Measurements from ENCODE around the gene P4HTM. TPM values are rescaled to one million over a fixed set of nuclear protein-coding genes. Genes with fewer than 3 reads are reported as not detected.

P4HTM gene
- total and polyA plus RNA-seq, 2 donors (not counting 3 experiments of a cell fraction or from before 2014, with no cell fraction given): 23.0 to 32.7 TPM

MicroRNA genes within 50 kb of the gene (microRNA counts, 767-probe panel; counts per million panel counts)
- microRNA hsa-miR-191-5p (18,519 counts per million, percentile 99 among the panel's probes with 10 or more counts), microRNA hsa-miR-425-5p (723 counts per million, percentile 96 among the panel's probes with 10 or more counts)

Small RNAs within 50 kb of the gene (microRNA-seq; reads per million reads assigned to microRNA genes)
- gene MIR191 (ENCODE audit: borderline number of aligned reads, borderline replicate concordance): 4,372 reads per million, percentile 93 among the genes with 10 or more reads in this experiment
- 1,663 reads per million, percentile 87 among the genes with 10 or more reads in this experiment for gene MIR425 (ENCODE audit: borderline number of aligned reads, borderline replicate concordance)

Small RNAs within 50 kb of the gene (small RNA-seq; reads per million reads assigned to genes)
- gene MIR191 (ENCODE audit: insufficient read depth, insufficient read length, low read depth, low replicate concordance) (902 reads per million, percentile 100 among the genes with 10 or more reads in this experiment), gene MIR425 (ENCODE audit: insufficient read depth, insufficient read length, low read depth, low replicate concordance) (134 reads per million, percentile 98 among the genes with 10 or more reads in this experiment)

Other genes starting within 250 kb of the P4HTM start
- 62.8 and 69.9 TPM in 2 replicates for gene PRKAR2A, start 142.4 kb upstream of the P4HTM start, total RNA-seq
- gene PRKAR2A, start 142.4 kb upstream of the P4HTM start, polyA plus RNA-seq: 8.6 and 10.5 TPM in 2 replicates
- 7.9 and 8.4 TPM in 2 replicates for gene SLC25A20, start 91.4 kb upstream of the P4HTM start, total RNA-seq
- gene SLC25A20, start 91.4 kb upstream of the P4HTM start, polyA plus RNA-seq: 8.6 and 11.0 TPM in 2 replicates
- 77.2 and 85.5 TPM in 2 replicates for gene ARIH2, start 71.4 kb upstream of the P4HTM start, total RNA-seq
- 58.2 and 59.7 TPM in 2 replicates for gene ARIH2, start 71.4 kb upstream of the P4HTM start, polyA plus RNA-seq
- 161 and 192 TPM in 2 replicates for gene WDR6, start 17.1 kb downstream of the P4HTM start, total RNA-seq
- gene WDR6, start 17.1 kb downstream of the P4HTM start, polyA plus RNA-seq: 319 and 337 TPM in 2 replicates
- 20.4 and 22.7 TPM in 2 replicates for gene DALRD3, start 28.3 kb downstream of the P4HTM start, total RNA-seq
- 60.8 and 66.0 TPM in 2 replicates for gene DALRD3, start 28.3 kb downstream of the P4HTM start, polyA plus RNA-seq
- gene NDUFAF3, start 31.9 kb downstream of the P4HTM start, total RNA-seq: 74.5 and 91.1 TPM in 2 replicates
- gene NDUFAF3, start 31.9 kb downstream of the P4HTM start, polyA plus RNA-seq: 91.4 and 140 TPM in 2 replicates
- gene IMPDH2, start 39.2 kb downstream of the P4HTM start, total RNA-seq: 189 and 195 TPM in 2 replicates
- gene IMPDH2, start 39.2 kb downstream of the P4HTM start, polyA plus RNA-seq: 134 and 167 TPM in 2 replicates
- 106 and 116 TPM in 2 replicates for gene QRICH1, start 103.8 kb downstream of the P4HTM start, total RNA-seq
- 89.6 and 89.7 TPM in 2 replicates for gene QRICH1, start 103.8 kb downstream of the P4HTM start, polyA plus RNA-seq
- gene QARS1, start 114.5 kb downstream of the P4HTM start, total RNA-seq: 261 and 285 TPM in 2 replicates
- 434 and 477 TPM in 2 replicates for gene QARS1, start 114.5 kb downstream of the P4HTM start, polyA plus RNA-seq
- gene USP19, start 130.6 kb downstream of the P4HTM start, total RNA-seq: 39.1 and 42.2 TPM in 2 replicates
- gene USP19, start 130.6 kb downstream of the P4HTM start, polyA plus RNA-seq: 31.3 and 36.8 TPM in 2 replicates
- gene LAMB2, start 142.8 kb downstream of the P4HTM start, total RNA-seq: 374 and 423 TPM in 2 replicates
- gene LAMB2, start 142.8 kb downstream of the P4HTM start, polyA plus RNA-seq: 744 and 764 TPM in 2 replicates
- gene CCDC71, start 176.1 kb downstream of the P4HTM start, total RNA-seq: 20.3 and 23.5 TPM in 2 replicates
- 41.6 and 48.7 TPM in 2 replicates for gene CCDC71, start 176.1 kb downstream of the P4HTM start, polyA plus RNA-seq
- 22.9 and 36.0 TPM in 2 replicates for gene KLHDC8B, start 181.4 kb downstream of the P4HTM start, total RNA-seq
- 70.1 and 77.8 TPM in 2 replicates for gene KLHDC8B, start 181.4 kb downstream of the P4HTM start, polyA plus RNA-seq

Measured in endothelial cell of umbilical vein (primary cell).